GM23248 (cell line): ENCODE measurements around the gene SPATS2L. TPM values are rescaled to one million over a fixed set of nuclear protein-coding genes. Genes with fewer than 3 reads are reported as not detected.

Experiments
- DNase-seq: peaks from one replicate; pipeline ENCODE4 v3.0.0-alpha.2; 2015
- H2AFZ ChIP-seq: fragments of 200-600 bp; sonication (generic); 2 replicates; pipeline ENCODE4 v1.6.1; 2016; ENCODE audit warnings: antibody characterized with exemption
- H3F3A ChIP-seq: fragments of 200-600 bp; sonication (generic); 2 replicates; pipeline ENCODE4 v1.6.1; 2016; ENCODE audit warnings: mild to moderate bottlenecking, antibody characterized with exemption, mixed run types; ENCODE audit not compliant: insufficient read depth
- H3K27ac ChIP-seq: fragments of 200-600 bp; sonication (generic); 2 replicates; pipeline ENCODE4 v1.5.1; 2016; ENCODE audit warnings: mild to moderate bottlenecking
- H3K27me3 ChIP-seq: fragments of 200-600 bp; sonication (generic); replicated peaks from 2 replicates; pipeline ENCODE4 v1.6.1; 2016; ENCODE audit warnings: mild to moderate bottlenecking; ENCODE audit not compliant: insufficient read depth
- H3K36me3 ChIP-seq: fragments of 200-600 bp; sonication (generic); 2 replicates; pipeline ENCODE4 v1.6.1; 2016; ENCODE audit warnings: low read depth, mild to moderate bottlenecking
- H3K4me1 ChIP-seq: fragments of 200-600 bp; sonication (generic); 2 replicates; pipeline ENCODE4 v1.6.1; 2016; ENCODE audit warnings: mild to moderate bottlenecking; ENCODE audit not compliant: insufficient read depth
- H3K4me2 ChIP-seq: fragments of 200-600 bp; sonication (generic); one replicate; pipeline ENCODE4 v1.6.1; 2016; ENCODE audit warnings: mild to moderate bottlenecking; ENCODE audit not compliant: unreplicated experiment
- H3K4me3 ChIP-seq: fragments of 200-600 bp; sonication (generic); 2 replicates; pipeline ENCODE4 v1.5.1; 2016; ENCODE audit warnings: mild to moderate bottlenecking
- H3K79me2 ChIP-seq: fragments of 200-600 bp; sonication (generic); 2 replicates; pipeline ENCODE4 v1.6.1; 2016; ENCODE audit warnings: mild to moderate bottlenecking; ENCODE audit not compliant: insufficient read depth
- H3K9ac ChIP-seq: fragments of 200-600 bp; sonication (generic); 2 replicates; pipeline ENCODE4 v1.6.1; 2016; ENCODE audit warnings: mild to moderate bottlenecking
- H3K9me2 ChIP-seq: fragments of 200-600 bp; sonication (generic); 2 replicates; pipeline ENCODE4 v1.6.1; 2016; ENCODE audit warnings: mixed run types, mild to moderate bottlenecking, moderate library complexity; ENCODE audit not compliant: insufficient read depth
- H3K9me3 ChIP-seq: fragments of 200-600 bp; sonication (generic); one replicate; pipeline ENCODE4 v1.6.1; 2017; ENCODE audit warnings: low read depth
- H4K20me1 ChIP-seq: fragments of 200-600 bp; sonication (generic); 2 replicates; pipeline ENCODE4 v1.6.0; 2016; ENCODE audit not compliant: insufficient read depth
- EZH2 ChIP-seq: fragments of 200-600 bp; sonication (generic); IDR thresholded peaks from 2 replicates; pipeline ENCODE4 v1.6.1; 2018; ENCODE audit warnings: antibody characterized with exemption, mild to moderate bottlenecking; ENCODE audit not compliant: insufficient read depth, poor library complexity, severe bottlenecking
- EZH2phosphoT487 ChIP-seq: fragments of 200-600 bp; sonication (generic); IDR thresholded peaks from 2 replicates; pipeline ENCODE4 v1.6.1; 2018; ENCODE audit warnings: antibody characterized with exemption, moderate library complexity, mild to moderate bottlenecking, low read depth; ENCODE audit not compliant: insufficient read depth
- WGBS, 2 experiments: methylation state at CpG; one replicate each; pipeline ENCODE4 v1.1.6; 2015 to 2017; ENCODE audit warnings: low lambda C conversion rate in 2 of 2, low coverage in 1 of 2; ENCODE audit errors: missing lambda C conversion rate in 2 of 2; 5-methylcytosine and 5-hydroxymethylcytosine counted together
- in situ Hi-C: fragments of 300-500 bp; cut with MboI; formaldehyde crosslinking; loops from 2 replicates; pipeline ENCODE4 v1.15.0; 2020
- polyA plus RNA-seq: library from polyadenylated mRNA; unstranded; fragments of >200 nt; fragmentation: Nextera tagmentation; extraction: Ambion mirVana; gene quantifications from 2 replicates; pipeline ENCODE4 v1.2.1, GENCODE V29; 2016
- total RNA-seq: library from RNA; depleted of rRNA; stranded (reverse); fragments of >200 nt; shearing (Covaris generic); gene quantifications from 2 replicates; pipeline ENCODE4 v1.2.3, GENCODE V29; 2014

Gene SPATS2L
- total and polyA plus RNA-seq, 2 experiments from 2014 or later, result 78.3 to 128 TPM

- no peaks in the 10 kb centered on the region for H3K9me2 ChIP-seq
- no peaks in the 10 kb centered on the region for H3K9me3 ChIP-seq
- H3F3A ChIP-seq, result no peaks in the 10 kb centered on the region
- no peak overlapping the region for H3K4me2 ChIP-seq
- H3K27me3 ChIP-seq, result no peaks in the 10 kb centered on the region
- H2AFZ ChIP-seq, result no peak overlapping the region
- H3K9ac ChIP-seq, result no peak overlapping the region
- in situ Hi-C loops, result no loop called here
- no peak overlapping the region for H3K27ac ChIP-seq
- DNase-seq, result no peak
- H3K79me2 ChIP-seq, result peaks cover 20% of the 10 kb centered on the region
- H3K36me3 ChIP-seq, result peaks cover 40% of the 10 kb centered on the region
- no peak for TF ChIP-seq EZH2
- TF ChIP-seq EZH2phosphoT487, result no peak
- H4K20me1 ChIP-seq, result no peaks in the 10 kb centered on the region
- no peak overlapping the region for H3K4me3 ChIP-seq
- H3K4me1 ChIP-seq, result peaks cover 10% of the 10 kb centered on the region
- WGBS, 2 experiments, result 97 to 98% methylated on average over 8 of the region's 8 CpGs
Observed at GRCh38 chr2:200416878-200417277, 110.4 kb downstream of the SPATS2L start.

GRCh38 chr2:200417366-200417765 is 110.9 kb downstream of the SPATS2L start:
- H3K27me3 ChIP-seq, result no peaks in the 10 kb centered on the region
- H3K9me2 ChIP-seq, result no peaks in the 10 kb centered on the region
- H3K9ac ChIP-seq, result no peak overlapping the region
- H3K36me3 ChIP-seq, result peaks cover 40% of the 10 kb centered on the region
- no peak overlapping the region for H3K27ac ChIP-seq
- H3K9me3 ChIP-seq, result no peaks in the 10 kb centered on the region
- in situ Hi-C loops, result no loop called here
- no peak for DNase-seq
- TF ChIP-seq EZH2 (no peak), EZH2phosphoT487 (no peak)
- H3K4me1 ChIP-seq, result peaks cover 9% of the 10 kb centered on the region; the same call in 1 of the 2 replicates
- no peak overlapping the region for H3K4me2 ChIP-seq
- H3K79me2 ChIP-seq, result peaks cover 16% of the 10 kb centered on the region
- no peak overlapping the region for H3K4me3 ChIP-seq
- no peaks in the 10 kb centered on the region for H3F3A ChIP-seq
- no peaks in the 10 kb centered on the region for H4K20me1 ChIP-seq
- H2AFZ ChIP-seq, result no peak overlapping the region

GRCh38 chr2:200418399-200418798 is 111.9 kb downstream of the SPATS2L start:
- Histone ChIP-seq H3K79me2 (peaks cover 8% of the 10 kb centered on the region), H3K4me3 (no peak overlapping the region), H3F3A (no peaks in the 10 kb centered on the region), H4K20me1 (no peaks in the 10 kb centered on the region), H3K27ac (no peak overlapping the region), H3K36me3 (peaks cover 40% of the 10 kb centered on the region), H3K9me2 (no peaks in the 10 kb centered on the region), H3K27me3 (no peaks in the 10 kb centered on the region), H3K9ac (no peak overlapping the region), H3K9me3 (no peaks in the 10 kb centered on the region), H2AFZ (no peak overlapping the region), H3K4me2 (no peak overlapping the region), H3K4me1 (peaks cover 19% of the 10 kb centered on the region; the same call in 1 of the 2 replicates)
- DNase-seq, result no peak
- in situ Hi-C loops, result no loop called here
- 92 to 97% methylated on average over 2 of the region's 2 CpGs for WGBS, 2 experiments
- TF ChIP-seq EZH2phosphoT487 (no peak), EZH2 (no peak)

- H3F3A ChIP-seq, result no peaks in the 10 kb centered on the region
- peaks cover 40% of the 10 kb centered on the region for H3K36me3 ChIP-seq
- in situ Hi-C loops, result no loop called here
- H3K4me2 ChIP-seq, result no peak overlapping the region
- DNase-seq, result no peak
- 93 to 95% methylated on average over 9 of the region's 9 CpGs for WGBS, 2 experiments
- H3K9me2 ChIP-seq, result no peaks in the 10 kb centered on the region
- no peak overlapping the region for H3K27ac ChIP-seq
- no peak overlapping the region for H3K4me3 ChIP-seq
- H3K9ac ChIP-seq, result no peak overlapping the region
- no peaks in the 10 kb centered on the region for H4K20me1 ChIP-seq
- peaks cover 19% of the 10 kb centered on the region; the same call in 1 of the 2 replicates for H3K4me1 ChIP-seq
- peaks cover 8% of the 10 kb centered on the region for H3K79me2 ChIP-seq
- TF ChIP-seq EZH2, result no peak
- no peak for TF ChIP-seq EZH2phosphoT487
- H3K9me3 ChIP-seq, result no peaks in the 10 kb centered on the region
- H2AFZ ChIP-seq, result no peak overlapping the region
- no peaks in the 10 kb centered on the region for H3K27me3 ChIP-seq
Observed at GRCh38 chr2:200419325-200419724, 112.8 kb downstream of the SPATS2L start.

- H3K36me3 ChIP-seq, result peaks cover 34% of the 10 kb centered on the region
- in situ Hi-C loops, result no loop called here
Observed at GRCh38 chr2:200421270-200421669, 114.8 kb downstream of the SPATS2L start.

More at GRCh38 chr2:200421270-200421669, 114.8 kb downstream of the SPATS2L start:
- Histone ChIP-seq H3K79me2 (peaks cover 8% of the 10 kb centered on the region), H3K4me1 (peaks cover 19% of the 10 kb centered on the region; the same call in 1 of the 2 replicates), H3K4me3 (no peak overlapping the region), H3K9ac (no peak overlapping the region), H3K9me3 (no peaks in the 10 kb centered on the region), H2AFZ (no peak overlapping the region), H3K9me2 (no peaks in the 10 kb centered on the region), H3F3A (no peaks in the 10 kb centered on the region), H4K20me1 (no peaks in the 10 kb centered on the region), H3K4me2 (no peak overlapping the region), H3K27ac (no peak overlapping the region), H3K27me3 (no peaks in the 10 kb centered on the region)
- no peak for DNase-seq
- no peak for TF ChIP-seq EZH2phosphoT487
- no peak for TF ChIP-seq EZH2
- WGBS, 2 experiments, result 93 to 96% methylated on average over 1 of the region's 1 CpG
